H9 (cell line): ENCODE data around the gene MAD1L1. TPM values are rescaled to one million over a fixed set of nuclear protein-coding genes. Genes with fewer than 3 reads are reported as not detected.
A peak's percentile ranks its signal among the peaks of the same experiment; 100 is the strongest.

Experiments
- DNase-seq: peaks from one replicate; pipeline ENCODE4 v3.0.0-alpha.2; 2017
- H2AFZ ChIP-seq: one replicate; pipeline ENCODE4 v1.6.1; 2013; ENCODE audit warnings: mild to moderate bottlenecking, low read length, control low read depth, moderate library complexity
- H2AK5ac ChIP-seq: 2 replicates; pipeline ENCODE4 v1.6.1; 2013; ENCODE audit warnings: low read length, control low read depth, mixed read lengths; ENCODE audit not compliant: insufficient read length
- H2BK120ac ChIP-seq: one replicate; pipeline ENCODE4 v1.6.1; 2013; ENCODE audit warnings: low read depth, mild to moderate bottlenecking, low read length, control low read depth, inconsistent platforms; ENCODE audit not compliant: poor library complexity, severe bottlenecking
- H2BK12ac ChIP-seq: 2 replicates; pipeline ENCODE4 v1.6.1; 2013; ENCODE audit warnings: low read length, control low read depth, mixed read lengths, low read depth; ENCODE audit not compliant: insufficient read length
- H2BK15ac ChIP-seq: 2 replicates; pipeline ENCODE4 v1.6.1; 2013; ENCODE audit warnings: low read depth, low read length, control low read depth
- H2BK20ac ChIP-seq: one replicate; pipeline ENCODE4 v1.6.1; 2013; ENCODE audit warnings: low read depth, mild to moderate bottlenecking, low read length, control low read depth, inconsistent platforms; ENCODE audit not compliant: poor library complexity, severe bottlenecking
- H2BK5ac ChIP-seq: 2 replicates; pipeline ENCODE4 v1.6.1; 2013; ENCODE audit warnings: low read length, control low read depth, mixed read lengths; ENCODE audit not compliant: insufficient read length
- H3K14ac ChIP-seq: 2 replicates; pipeline ENCODE4 v1.6.1; 2013; ENCODE audit warnings: low read length, control low read depth; ENCODE audit not compliant: insufficient read depth
- H3K18ac ChIP-seq: 2 replicates; pipeline ENCODE4 v1.6.1; 2013; ENCODE audit warnings: low read depth, mild to moderate bottlenecking, mixed read lengths, low read length, control low read depth; ENCODE audit not compliant: insufficient read length
- H3K23ac ChIP-seq: 2 replicates; pipeline ENCODE4 v1.6.1; 2013; ENCODE audit warnings: low read length, control low read depth, mixed read lengths, low read depth; ENCODE audit not compliant: insufficient read length
- H3K23me2 ChIP-seq: 2 replicates; pipeline ENCODE4 v1.6.1; 2013; ENCODE audit warnings: low read depth, mild to moderate bottlenecking, mixed read lengths, low read length, control low read depth; ENCODE audit not compliant: insufficient read length, poor library complexity, severe bottlenecking
- H3K27ac ChIP-seq: 2 replicates; pipeline ENCODE4 v1.5.1; 2013; ENCODE audit warnings: low read length, control low read depth, mixed read lengths, low read depth; ENCODE audit not compliant: insufficient read length
- H3K27me3 ChIP-seq: 2 replicates; pipeline ENCODE4 v1.6.1; 2013; ENCODE audit warnings: low read length, control low read depth, inconsistent platforms; ENCODE audit not compliant: insufficient read depth
- H3K4ac ChIP-seq: 2 replicates; pipeline ENCODE4 v1.6.1; 2013; ENCODE audit warnings: low read depth, mild to moderate bottlenecking, control low read depth, inconsistent platforms, low read length, moderate library complexity
- H3K4me1 ChIP-seq: 2 replicates; pipeline ENCODE4 v1.6.1; 2013; ENCODE audit warnings: low read length, control low read depth, inconsistent platforms; ENCODE audit not compliant: insufficient read depth
- H3K4me2 ChIP-seq: 2 replicates; pipeline ENCODE4 v1.6.1; 2013; ENCODE audit warnings: low read length, control low read depth, mixed read lengths; ENCODE audit not compliant: insufficient read length, insufficient read depth
- H3K56ac ChIP-seq: 2 replicates; pipeline ENCODE4 v1.6.1; 2013; ENCODE audit warnings: low read depth, mild to moderate bottlenecking, mixed read lengths, low read length, control low read depth; ENCODE audit not compliant: insufficient read length
- H3K79me1 ChIP-seq: 2 replicates; pipeline ENCODE4 v1.6.1; 2013; ENCODE audit warnings: low read depth, mild to moderate bottlenecking, moderate library complexity, low read length, control low read depth, inconsistent platforms; ENCODE audit not compliant: insufficient read depth, poor library complexity, severe bottlenecking
- H3K79me2 ChIP-seq: 2 replicates; pipeline ENCODE4 v1.6.1; 2013; ENCODE audit warnings: low read length, control low read depth, inconsistent platforms; ENCODE audit not compliant: insufficient read depth
- H3K9ac ChIP-seq: 2 replicates; pipeline ENCODE4 v1.6.1; 2013; ENCODE audit warnings: low read length, control low read depth, mixed read lengths; ENCODE audit not compliant: insufficient read length; ENCODE audit errors: extremely low read depth
- H3K9me3 ChIP-seq: one replicate; pipeline ENCODE4 v1.6.1; 2013; ENCODE audit warnings: low read depth, low read length, inconsistent platforms; ENCODE audit not compliant: control insufficient read depth
- H3T11ph ChIP-seq: one replicate; pipeline ENCODE4 v1.6.1; 2013; ENCODE audit warnings: mild to moderate bottlenecking, low read length, control low read depth, inconsistent platforms
- H4K20me1 ChIP-seq: one replicate; pipeline ENCODE4 v1.6.1; 2013; ENCODE audit not compliant: control insufficient read depth, insufficient read length, insufficient read depth
- H4K5ac ChIP-seq: 2 replicates; pipeline ENCODE4 v1.6.1; 2013; ENCODE audit warnings: low read depth, mild to moderate bottlenecking, mixed read lengths, low read length, control low read depth; ENCODE audit not compliant: insufficient read length
- H4K8ac ChIP-seq: replicated peaks from 2 replicates; pipeline ENCODE4 v1.6.1; 2013; ENCODE audit warnings: low read length, control low read depth, mixed read lengths, low read depth; ENCODE audit not compliant: insufficient read length
- H4K91ac ChIP-seq: 2 replicates; pipeline ENCODE4 v1.6.1; 2013; ENCODE audit warnings: low read depth, mild to moderate bottlenecking, moderate library complexity, mixed read lengths, low read length, control low read depth; ENCODE audit not compliant: insufficient read length
- H3K27ac Mint-ChIP-seq, 3 experiments: 2 replicates in 2 of 3; 3 replicates in 1 of 3; pipeline ENCODE4 v1.8.0; 2020 to 2021; ENCODE audit warnings: mixed read lengths in 3 of 3, mild to moderate bottlenecking in 1 of 3, moderate library complexity in 1 of 3
- H3K27me3 Mint-ChIP-seq: 2 replicates; pipeline ENCODE4 v1.8.0; 2021; ENCODE audit warnings: low read depth, mild to moderate bottlenecking, moderate library complexity, mixed read lengths
- H3K36me3 Mint-ChIP-seq, 3 experiments: 2 replicates in 2 of 3; 3 replicates in 1 of 3; pipeline ENCODE4 v1.8.0; 2020 to 2021; ENCODE audit warnings: low read depth in 3 of 3, mixed read lengths in 3 of 3; ENCODE audit not compliant: insufficient read depth in 1 of 3
- H3K4me1 Mint-ChIP-seq, 2 experiments: 2 replicates each; pipeline ENCODE4 v1.8.0; 2020; ENCODE audit warnings: mixed read lengths in 2 of 2
- H3K4me3 Mint-ChIP-seq, 2 experiments: 2 replicates in 1 of 2; 3 replicates in 1 of 2; pipeline ENCODE4 v1.8.0; 2020 to 2021; ENCODE audit warnings: mild to moderate bottlenecking in 2 of 2, mixed read lengths in 2 of 2, moderate library complexity in 1 of 2
- H3K9me3 Mint-ChIP-seq, 2 experiments: 2 replicates in 1 of 2; 3 replicates in 1 of 2; pipeline ENCODE4 v1.8.0; 2020; ENCODE audit warnings: mild to moderate bottlenecking in 2 of 2, mixed read lengths in 2 of 2, moderate library complexity in 1 of 2
- CTCF ChIP-seq: fragments of 200-600 bp; sonication (generic); conservative IDR thresholded peaks from 3 replicates; pipeline ENCODE4 v1.8.0; 2021; ENCODE audit warnings: antibody characterized with exemption, mild to moderate bottlenecking
- WGBS: extraction: QIAGEN DNeasy Blood & Tissue Kit; methylation state at CpG from one replicate; pipeline ENCODE4 v1.1.7; 2013; ENCODE audit warnings: missing lambda C conversion rate, low lambda C conversion rate, mixed read lengths; ENCODE audit not compliant: insufficient read length; ENCODE audit errors: extremely low coverage; 5-methylcytosine and 5-hydroxymethylcytosine counted together
- total RNA-seq: library from RNA; stranded (reverse); gene quantifications from 2 replicates; pipeline ENCODE4 v1.2.1, GENCODE V29; 2021

MAD1L1 gene
- total RNA-seq, 1 experiment from 2014 or later, result 39.0 TPM

GRCh38 chr7:1951159-1951536, 281.6 kb downstream of the MAD1L1 start:
- Histone ChIP-seq H2BK15ac (no peak overlapping the region), H2BK5ac (no peak overlapping the region), H4K8ac (no peak overlapping the region), H4K5ac (no peak overlapping the region), H3K23me2 (no peaks in the 10 kb centered on the region), H3K79me2 (no peaks in the 10 kb centered on the region), H3T11ph (no peak overlapping the region), H3K27me3 (no peaks in the 10 kb centered on the region), H3K4ac (no peak overlapping the region), H4K91ac (no peak overlapping the region), H3K9me3 (no peaks in the 10 kb centered on the region), H3K14ac (no peak overlapping the region), H2BK120ac (no peak overlapping the region), H3K4me1 (no peaks in the 10 kb centered on the region), H3K27ac (no peak overlapping the region), H3K56ac (no peak overlapping the region), H2BK12ac (no peak overlapping the region), H2AFZ (no peak overlapping the region), H3K79me1 (no peaks in the 10 kb centered on the region), H2BK20ac (no peak overlapping the region), H3K9ac (no peak overlapping the region), H2AK5ac (no peak overlapping the region), H3K23ac (no peak overlapping the region), H3K18ac (no peak overlapping the region), H4K20me1 (no peaks in the 10 kb centered on the region), H3K4me2 (no peak overlapping the region)
- Mint-ChIP-seq H3K36me3 (no peaks in the 10 kb centered on the region; a peak in 2 of 7 replicates), H3K4me1 (no peaks in the 10 kb centered on the region), H3K9me3 (no peaks in the 10 kb centered on the region), H3K27ac (peak overlapping the region in 1 of 3 experiments; percentile 66; a peak in 1 of 7 replicates), H3K27me3 (no peaks in the 10 kb centered on the region), H3K4me3 (no peak overlapping the region)
- TF ChIP-seq CTCF, result no peak
- DNase-seq, result no peak
- no CpG with 5 or more reads among the region's 10 CpGs for WGBS
